HepG2 (cell line): ENCODE data around the gene THEMIS. TPM values are rescaled to one million over a fixed set of nuclear protein-coding genes. Genes with fewer than 3 reads are reported as not detected.

Source experiments
- ATAC-seq: fragments of 200-7000 bp; cut with Tn5 transposase; 3 replicates; pipeline ENCODE4 v1.9.1; 2020; ENCODE audit warnings: mild to moderate bottlenecking, moderate library complexity
- BruUV-seq: library from RNA; stranded (reverse); fragments of 400-500 nt; replicated peaks from 2 replicates; lab custom pipeline; 2021; lab: Mats Ljungman, UMichigan
- CTCF ChIA-PET: fragments of 300-600 bp; formaldehyde crosslinking; extraction: SDS; loops from one replicate; lab custom pipeline; 2021; ENCODE audit warnings: low total read pairs, inconsistent platforms, low intra/inter-chr PET ratio; lab: Yijun Ruan, JAX
- POLR2A ChIA-PET: fragments of 350-600 bp; sonication (Branson Sonifier 250); formaldehyde crosslinking; loops from one replicate; lab custom pipeline; 2020; ENCODE audit warnings: antibody characterized with exemption, inconsistent platforms; lab: Yijun Ruan, JAX
- DNase-seq: peaks from one replicate; pipeline ENCODE4 v3.0.0-alpha.2; 2015; ENCODE audit warnings: low spot score
- FAIRE-seq: peaks from 3 replicates; lab custom pipeline; 2011; peaks lifted over from hg19 to GRCh38; lab: Jason Lieb, UNC
- H2AFZ ChIP-seq: one replicate; pipeline ENCODE4 v1.6.1; 2011; ENCODE audit warnings: low read length, inconsistent platforms
- H3K27ac ChIP-seq: fragments of 300-600 bp; 3 replicates; pipeline ENCODE4 v1.8.0; 2011; ENCODE audit warnings: mixed run types, mild to moderate bottlenecking, mixed read lengths, low read length, inconsistent platforms; ENCODE audit not compliant: insufficient read depth; ENCODE audit errors: extremely low read length
- H3K27me3 ChIP-seq, 2 experiments: fragments of 200-600 bp in 1 of 2; 2 replicates in 1 of 2; 3 replicates in 1 of 2; pipeline versions ENCODE4 v1.6.0 to v1.8.0; 2011; ENCODE audit warnings: low read length in 2 of 2, mild to moderate bottlenecking in 2 of 2, moderate library complexity in 2 of 2, inconsistent platforms in 1 of 2; ENCODE audit not compliant: insufficient read depth in 2 of 2, control insufficient read depth in 1 of 2
- H3K36me3 ChIP-seq, 2 experiments: fragments of 200-600 bp in 1 of 2; replicated peaks in 1 of 2; 2 replicates in 1 of 2; 3 replicates in 1 of 2; pipeline versions ENCODE4 v1.5.1 to v1.8.0; 2011; ENCODE audit warnings: low read length in 2 of 2, inconsistent platforms in 1 of 2; ENCODE audit not compliant: insufficient read depth in 2 of 2, control insufficient read depth in 1 of 2
- H3K4me1 ChIP-seq: 2 replicates; pipeline ENCODE4 v1.5.1; 2012; ENCODE audit warnings: low read length, inconsistent platforms; ENCODE audit not compliant: insufficient read depth
- H3K4me2 ChIP-seq: 2 replicates; pipeline ENCODE4 v1.6.0; 2011; ENCODE audit warnings: low read depth, low read length, inconsistent platforms
- H3K4me3 ChIP-seq, 3 experiments: fragments of 200-600 bp in 1 of 3; sonication (generic), shearing (Covaris generic) in 1 of 3; replicated peaks in 1 of 3; 2 replicates each; pipeline ENCODE4 v1.5.1; 2011 to 2016; ENCODE audit warnings: low read length in 3 of 3, inconsistent platforms in 2 of 3, low read depth in 2 of 3, mild to moderate bottlenecking in 2 of 3, control low read depth in 1 of 3, mixed read lengths in 1 of 3; ENCODE audit not compliant: insufficient read depth in 1 of 3
- H3K79me2 ChIP-seq: one replicate; pipeline ENCODE4 v1.6.1; 2011; ENCODE audit warnings: low read length, inconsistent platforms; ENCODE audit not compliant: insufficient read depth
- H3K9ac ChIP-seq: 2 replicates; pipeline ENCODE4 v1.6.0; 2011; ENCODE audit warnings: mild to moderate bottlenecking, low read depth, low read length, inconsistent platforms; ENCODE audit not compliant: insufficient read depth
- H3K9me3 ChIP-seq: 2 replicates; pipeline ENCODE4 v1.5.1; 2012; ENCODE audit warnings: mild to moderate bottlenecking, low read length
- H4K20me1 ChIP-seq: 2 replicates; pipeline ENCODE4 v1.6.0; 2011; ENCODE audit warnings: inconsistent platforms, mild to moderate bottlenecking, low read length, moderate library complexity; ENCODE audit not compliant: insufficient read depth
- BHLHE40 ChIP-seq: IDR thresholded peaks from 2 replicates; pipeline ENCODE4 v1.6.1; 2011; ENCODE audit warnings: low read length, improper control_type of control experiment
- MBD4 ChIP-seq: IDR thresholded peaks from 2 replicates; pipeline ENCODE4 v1.6.1; 2012; ENCODE audit warnings: low read length, inconsistent platforms, borderline replicate concordance
- NR2C2 ChIP-seq: sonication (generic); formaldehyde crosslinking; IDR thresholded peaks from 2 replicates; pipeline ENCODE4 v1.4.0; 2020; ENCODE audit warnings: missing genetic modification reagents, mild to moderate bottlenecking, moderate library complexity, borderline replicate concordance
- TRIM24 ChIP-seq: sonication (generic); formaldehyde crosslinking; IDR thresholded peaks from 2 replicates; pipeline ENCODE4 v1.8.0; 2022; ENCODE audit warnings: mild to moderate bottlenecking, missing genetic modification reagents
- TSC22D2 ChIP-seq: sonication (generic); formaldehyde crosslinking; IDR thresholded peaks from 2 replicates; pipeline ENCODE4 v1.5.1; 2020; ENCODE audit warnings: missing genetic modification reagents, mild to moderate bottlenecking, borderline replicate concordance
- ZBTB38 ChIP-seq: sonication (generic); formaldehyde crosslinking; IDR thresholded peaks from 2 replicates; pipeline ENCODE4 v1.5.1; 2020; ENCODE audit warnings: mild to moderate bottlenecking, missing genetic modification reagents
- ZNF34 ChIP-seq: sonication (generic); formaldehyde crosslinking; IDR thresholded peaks from 2 replicates; pipeline ENCODE4 v1.4.0; 2020; ENCODE audit warnings: mild to moderate bottlenecking, missing genetic modification reagents, borderline replicate concordance
- WGBS: methylation state at CpG from one replicate; pipeline ENCODE4 v1.1.6; 2017; ENCODE audit warnings: low lambda C conversion rate; 5-methylcytosine and 5-hydroxymethylcytosine counted together
- in situ Hi-C: cut with HindIII; loops from 2 replicates; pipeline ENCODE4 v1.10.0; 2017; ENCODE audit warnings: low pct_unique_long_range_greater_than_20kb; ENCODE audit not compliant: extremely low pct_ligation_motif_present
- intact Hi-C: fragments of 100-400 bp; cut with micrococcal nuclease; formaldehyde crosslinking; loops from one replicate; pipeline ENCODE4 v1.10.0; 2022; ENCODE audit not compliant: unreplicated experiment
- polyA plus RNA-seq, 8 experiments: library from polyadenylated mRNA; depleted of rRNA in 3 of 8; stranded (reverse) in 7 of 8; unstranded in 1 of 8; fragments of >200 nt; fragmentation: Illumina TruSeq in 4 of 8; extraction: Trizol in 4 of 8; gene quantifications; 2 replicates each; pipeline versions ENCODE4 v1.2.1 to v1.2.3, GENCODE V29; 2011 to 2016; ENCODE audit warnings: low read depth in 4 of 8, missing spikeins in 1 of 8, mixed read lengths in 1 of 8; ENCODE audit not compliant: insufficient read depth in 1 of 8
- total RNA-seq, 5 experiments: library from RNA; depleted of rRNA; stranded (reverse); fragments of >200 nt; fragmentation: Illumina TruSeq; extraction: Trizol; gene quantifications; 2 replicates each; pipeline ENCODE4 v1.2.3, GENCODE V29; 2016; ENCODE audit warnings: low read depth in 1 of 5
- TF ChIP-seq, protein P1 (sequence below): IDR thresholded peaks from 2 replicates; pipeline ENCODE4 v1.6.1; 2016; ENCODE audit warnings: missing compliant biosample characterization, missing genetic modification reagents, borderline replicate concordance
- TF ChIP-seq, protein P2 (sequence below): sonication (generic); formaldehyde crosslinking; IDR thresholded peaks from 2 replicates; pipeline ENCODE4 v1.9.0; 2021; ENCODE audit warnings: missing genetic modification reagents, borderline replicate concordance
- TF ChIP-seq, protein P3 (sequence below): sonication (generic); formaldehyde crosslinking; IDR thresholded peaks from 2 replicates; pipeline ENCODE4 v1.8.0; 2022; ENCODE audit warnings: missing genetic modification reagents, mild to moderate bottlenecking, inconsistent platforms, borderline replicate concordance
- TF ChIP-seq, protein P4 (sequence below): sonication (generic); formaldehyde crosslinking; conservative IDR thresholded peaks from 2 replicates; pipeline ENCODE4 v1.4.0; 2020; ENCODE audit warnings: missing genetic modification reagents
- TF ChIP-seq, protein P5 (sequence below): sonication (generic); formaldehyde crosslinking; IDR thresholded peaks from 2 replicates; pipeline ENCODE4 v1.8.0; 2022; ENCODE audit warnings: mild to moderate bottlenecking, missing genetic modification reagents
- TF ChIP-seq, protein P6 (sequence below): sonication (generic); formaldehyde crosslinking; IDR thresholded peaks from 2 replicates; pipeline ENCODE4 v1.5.0; 2020; ENCODE audit warnings: missing genetic modification reagents
- TF ChIP-seq, protein P7 (sequence below): sonication (generic); formaldehyde crosslinking; IDR thresholded peaks from 2 replicates; pipeline ENCODE4 v1.5.0; 2020; ENCODE audit warnings: mild to moderate bottlenecking, missing genetic modification reagents, moderate library complexity

THEMIS gene
- total and polyA plus RNA-seq, 2 of the 13 experiments (the other 11 are each of a cell fraction or from before 2014, with no cell fraction given), result not detected

DNA sequence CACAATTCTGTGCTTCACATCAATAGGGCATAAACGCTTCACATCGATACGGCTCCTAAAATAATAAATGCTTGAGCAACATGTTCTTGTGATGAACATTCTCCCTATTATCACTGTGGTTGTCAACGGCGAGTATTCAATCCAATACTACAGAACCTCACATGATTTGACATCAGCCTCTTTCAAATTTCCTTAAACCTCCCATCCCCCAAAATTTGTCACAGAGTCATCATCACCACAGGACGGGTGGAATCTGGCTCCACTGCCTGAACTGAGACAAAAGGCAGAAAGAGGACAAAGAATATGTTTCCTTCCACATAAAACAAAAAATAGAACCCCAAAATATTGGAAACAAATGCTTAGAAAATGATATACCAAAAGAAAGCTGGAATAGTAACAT is 7.3 kb downstream of the THEMIS start:
- CTCF ChIA-PET, result no interaction called here
- DNase-seq (no peak), FAIRE-seq (no peak), ATAC-seq (no peak)
- Histone ChIP-seq H3K4me1 (no peaks in the 10 kb centered on the region), H3K27ac (no peak overlapping the region), H3K27me3 (no peaks in the 10 kb centered on the region), H3K4me3 (no peak overlapping the region), H4K20me1 (no peaks in the 10 kb centered on the region), H2AFZ (no peak overlapping the region), H3K36me3 (no peaks in the 10 kb centered on the region), H3K9me3 (no peaks in the 10 kb centered on the region), H3K4me2 (no peak overlapping the region), H3K9ac (no peak overlapping the region), H3K79me2 (no peaks in the 10 kb centered on the region)
- POLR2A ChIA-PET, result no interaction called here
- intact Hi-C loops (no loop called here), in situ Hi-C loops (no loop called here)
- 39% methylated on average over 6 of the region's 6 CpGs for WGBS
- no TSS peak for BruUV-seq
- TF ChIP-seq, protein P1, sequence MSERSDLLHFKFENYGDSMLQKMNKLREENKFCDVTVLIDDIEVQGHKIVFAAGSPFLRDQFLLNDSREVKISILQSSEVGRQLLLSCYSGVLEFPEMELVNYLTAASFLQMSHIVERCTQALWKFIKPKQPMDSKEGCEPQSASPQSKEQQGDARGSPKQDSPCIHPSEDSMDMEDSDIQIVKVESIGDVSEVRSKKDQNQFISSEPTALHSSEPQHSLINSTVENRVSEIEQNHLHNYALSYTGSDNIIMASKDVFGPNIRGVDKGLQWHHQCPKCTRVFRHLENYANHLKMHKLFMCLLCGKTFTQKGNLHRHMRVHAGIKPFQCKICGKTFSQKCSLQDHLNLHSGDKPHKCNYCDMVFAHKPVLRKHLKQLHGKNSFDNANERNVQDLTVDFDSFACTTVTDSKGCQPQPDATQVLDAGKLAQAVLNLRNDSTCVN (CRISPR knock-in tag), result no peak
- TF ChIP-seq NR2C2 (CRISPR knock-in tag), result no peak
- TF ChIP-seq, protein P2, sequence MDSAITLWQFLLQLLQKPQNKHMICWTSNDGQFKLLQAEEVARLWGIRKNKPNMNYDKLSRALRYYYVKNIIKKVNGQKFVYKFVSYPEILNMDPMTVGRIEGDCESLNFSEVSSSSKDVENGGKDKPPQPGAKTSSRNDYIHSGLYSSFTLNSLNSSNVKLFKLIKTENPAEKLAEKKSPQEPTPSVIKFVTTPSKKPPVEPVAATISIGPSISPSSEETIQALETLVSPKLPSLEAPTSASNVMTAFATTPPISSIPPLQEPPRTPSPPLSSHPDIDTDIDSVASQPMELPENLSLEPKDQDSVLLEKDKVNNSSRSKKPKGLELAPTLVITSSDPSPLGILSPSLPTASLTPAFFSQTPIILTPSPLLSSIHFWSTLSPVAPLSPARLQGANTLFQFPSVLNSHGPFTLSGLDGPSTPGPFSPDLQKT, result no peak
- TF ChIP-seq ZBTB38 (CRISPR knock-in tag), result no peak
- TF ChIP-seq, protein P3, sequence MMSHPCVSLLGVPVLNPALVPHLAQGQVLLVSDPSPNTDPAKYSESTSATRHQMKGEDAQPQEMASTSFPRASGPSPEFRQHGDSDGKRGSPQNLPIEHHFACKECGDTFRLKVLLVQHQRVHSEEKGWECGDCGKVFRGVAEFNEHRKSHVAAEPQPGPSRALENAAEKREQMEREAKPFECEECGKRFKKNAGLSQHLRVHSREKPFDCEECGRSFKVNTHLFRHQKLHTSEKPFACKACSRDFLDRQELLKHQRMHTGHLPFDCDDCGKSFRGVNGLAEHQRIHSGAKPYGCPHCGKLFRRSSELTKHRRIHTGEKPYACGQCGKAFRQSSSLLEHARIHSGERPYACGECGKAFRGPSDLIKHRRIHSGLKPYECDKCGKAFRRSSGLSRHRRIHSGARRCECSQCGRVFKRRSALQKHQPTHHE (CRISPR knock-in tag), result no peak
- no peak for TF ChIP-seq MBD4
- TF ChIP-seq, protein P4, sequence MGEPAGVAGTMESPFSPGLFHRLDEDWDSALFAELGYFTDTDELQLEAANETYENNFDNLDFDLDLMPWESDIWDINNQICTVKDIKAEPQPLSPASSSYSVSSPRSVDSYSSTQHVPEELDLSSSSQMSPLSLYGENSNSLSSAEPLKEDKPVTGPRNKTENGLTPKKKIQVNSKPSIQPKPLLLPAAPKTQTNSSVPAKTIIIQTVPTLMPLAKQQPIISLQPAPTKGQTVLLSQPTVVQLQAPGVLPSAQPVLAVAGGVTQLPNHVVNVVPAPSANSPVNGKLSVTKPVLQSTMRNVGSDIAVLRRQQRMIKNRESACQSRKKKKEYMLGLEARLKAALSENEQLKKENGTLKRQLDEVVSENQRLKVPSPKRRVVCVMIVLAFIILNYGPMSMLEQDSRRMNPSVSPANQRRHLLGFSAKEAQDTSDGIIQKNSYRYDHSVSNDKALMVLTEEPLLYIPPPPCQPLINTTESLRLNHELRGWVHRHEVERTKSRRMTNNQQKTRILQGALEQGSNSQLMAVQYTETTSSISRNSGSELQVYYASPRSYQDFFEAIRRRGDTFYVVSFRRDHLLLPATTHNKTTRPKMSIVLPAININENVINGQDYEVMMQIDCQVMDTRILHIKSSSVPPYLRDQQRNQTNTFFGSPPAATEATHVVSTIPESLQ, result no peak
- TF ChIP-seq, protein P5, sequence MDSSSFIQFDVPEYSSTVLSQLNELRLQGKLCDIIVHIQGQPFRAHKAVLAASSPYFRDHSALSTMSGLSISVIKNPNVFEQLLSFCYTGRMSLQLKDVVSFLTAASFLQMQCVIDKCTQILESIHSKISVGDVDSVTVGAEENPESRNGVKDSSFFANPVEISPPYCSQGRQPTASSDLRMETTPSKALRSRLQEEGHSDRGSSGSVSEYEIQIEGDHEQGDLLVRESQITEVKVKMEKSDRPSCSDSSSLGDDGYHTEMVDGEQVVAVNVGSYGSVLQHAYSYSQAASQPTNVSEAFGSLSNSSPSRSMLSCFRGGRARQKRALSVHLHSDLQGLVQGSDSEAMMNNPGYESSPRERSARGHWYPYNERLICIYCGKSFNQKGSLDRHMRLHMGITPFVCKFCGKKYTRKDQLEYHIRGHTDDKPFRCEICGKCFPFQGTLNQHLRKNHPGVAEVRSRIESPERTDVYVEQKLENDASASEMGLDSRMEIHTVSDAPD (CRISPR knock-in tag), result no peak
- TF ChIP-seq, protein P6, sequence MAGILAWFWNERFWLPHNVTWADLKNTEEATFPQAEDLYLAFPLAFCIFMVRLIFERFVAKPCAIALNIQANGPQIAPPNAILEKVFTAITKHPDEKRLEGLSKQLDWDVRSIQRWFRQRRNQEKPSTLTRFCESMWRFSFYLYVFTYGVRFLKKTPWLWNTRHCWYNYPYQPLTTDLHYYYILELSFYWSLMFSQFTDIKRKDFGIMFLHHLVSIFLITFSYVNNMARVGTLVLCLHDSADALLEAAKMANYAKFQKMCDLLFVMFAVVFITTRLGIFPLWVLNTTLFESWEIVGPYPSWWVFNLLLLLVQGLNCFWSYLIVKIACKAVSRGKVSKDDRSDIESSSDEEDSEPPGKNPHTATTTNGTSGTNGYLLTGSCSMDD (CRISPR knock-in tag), result no peak
- TF ChIP-seq ZNF34, result no peak
- TF ChIP-seq TSC22D2 (CRISPR knock-in tag), result no peak
- no peak for TF ChIP-seq TRIM24 (CRISPR knock-in tag)
- no peak for TF ChIP-seq BHLHE40
- TF ChIP-seq, protein P7, sequence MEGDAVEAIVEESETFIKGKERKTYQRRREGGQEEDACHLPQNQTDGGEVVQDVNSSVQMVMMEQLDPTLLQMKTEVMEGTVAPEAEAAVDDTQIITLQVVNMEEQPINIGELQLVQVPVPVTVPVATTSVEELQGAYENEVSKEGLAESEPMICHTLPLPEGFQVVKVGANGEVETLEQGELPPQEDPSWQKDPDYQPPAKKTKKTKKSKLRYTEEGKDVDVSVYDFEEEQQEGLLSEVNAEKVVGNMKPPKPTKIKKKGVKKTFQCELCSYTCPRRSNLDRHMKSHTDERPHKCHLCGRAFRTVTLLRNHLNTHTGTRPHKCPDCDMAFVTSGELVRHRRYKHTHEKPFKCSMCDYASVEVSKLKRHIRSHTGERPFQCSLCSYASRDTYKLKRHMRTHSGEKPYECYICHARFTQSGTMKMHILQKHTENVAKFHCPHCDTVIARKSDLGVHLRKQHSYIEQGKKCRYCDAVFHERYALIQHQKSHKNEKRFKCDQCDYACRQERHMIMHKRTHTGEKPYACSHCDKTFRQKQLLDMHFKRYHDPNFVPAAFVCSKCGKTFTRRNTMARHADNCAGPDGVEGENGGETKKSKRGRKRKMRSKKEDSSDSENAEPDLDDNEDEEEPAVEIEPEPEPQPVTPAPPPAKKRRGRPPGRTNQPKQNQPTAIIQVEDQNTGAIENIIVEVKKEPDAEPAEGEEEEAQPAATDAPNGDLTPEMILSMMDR (CRISPR knock-in tag), result no peak
